Effector memory CD8-positive, alpha-beta T cell (primary cell): ENCODE results near the gene PRKCQ.

Experiments
- ATAC-seq: fragments of 150-1000 bp; cut with Tn5 transposase; replicated peaks from 2 replicates; pipeline ENCODE4 v1.10.0; 2021; ENCODE audit warnings: mild to moderate bottlenecking, moderate library complexity
- DNase-seq, 3 experiments: peaks; one replicate each; pipeline ENCODE4 v3.0.0; 2021
- H3K27ac Mint-ChIP-seq, 2 donors: one replicate each; pipeline ENCODE4 v1.8.0; 2022; ENCODE audit warnings: mild to moderate bottlenecking in 2 of 2, mixed read lengths in 2 of 2, moderate library complexity in 2 of 2
- H3K27me3 Mint-ChIP-seq, 2 donors: one replicate each; pipeline ENCODE4 v1.8.0; 2022; ENCODE audit warnings: mixed read lengths in 2 of 2
- H3K36me3 Mint-ChIP-seq: one replicate; pipeline ENCODE4 v1.8.0; 2022; ENCODE audit warnings: mild to moderate bottlenecking, moderate library complexity, mixed read lengths; ENCODE audit not compliant: insufficient read depth
- H3K4me1 Mint-ChIP-seq, 2 donors: one replicate each; pipeline ENCODE4 v1.8.0; 2022; ENCODE audit warnings: low read depth in 2 of 2, mixed read lengths in 2 of 2
- H3K4me3 Mint-ChIP-seq, 2 donors: one replicate each; pipeline ENCODE4 v1.8.0; 2022; ENCODE audit warnings: mild to moderate bottlenecking in 2 of 2, mixed read lengths in 2 of 2, moderate library complexity in 2 of 2
- H3K9me3 Mint-ChIP-seq, 2 donors: one replicate each; pipeline ENCODE4 v1.8.0; 2022; ENCODE audit warnings: mixed read lengths in 2 of 2

The PRKCQ gene

GRCh38 chr10:6522230-6522629, 57.8 kb downstream of the PRKCQ start:
- no peaks in the 10 kb centered on the region for H3K9me3 Mint-ChIP-seq
- H3K4me1 Mint-ChIP-seq, result peaks cover 53 to 83% of the 10 kb centered on the region in 2 donors
- H3K27ac Mint-ChIP-seq, result peak overlapping the region in 1 of 2 donors; percentile 38
- DNase-seq, result no peak
- no peak overlapping the region for H3K4me3 Mint-ChIP-seq
- H3K27me3 Mint-ChIP-seq, result no peaks in the 10 kb centered on the region
- no peak for ATAC-seq
- H3K36me3 Mint-ChIP-seq, result peaks cover 24% of the 10 kb centered on the region

DNA sequence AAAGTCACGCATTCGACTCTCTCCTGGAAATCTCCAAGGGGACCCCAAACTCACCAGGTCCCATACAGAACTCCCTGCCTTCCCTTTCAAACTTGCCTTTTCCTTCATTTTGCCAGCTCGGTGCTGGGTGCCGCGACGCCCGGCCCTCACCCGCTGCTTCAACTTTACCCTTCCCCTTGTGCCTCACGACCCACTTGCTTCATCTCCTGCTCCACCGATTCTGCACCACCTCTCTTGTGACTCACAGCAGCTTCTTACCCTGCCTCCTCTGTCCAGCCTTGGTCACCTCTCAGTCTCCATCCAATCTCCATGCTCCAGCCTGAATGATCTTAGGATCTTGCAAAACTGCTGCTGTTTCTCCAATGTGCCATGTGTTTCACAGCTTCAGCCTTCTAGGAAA, 59.9 kb downstream of the PRKCQ start:
- peak overlapping the region; percentile 32 to 53 for H3K27ac Mint-ChIP-seq

DNA sequence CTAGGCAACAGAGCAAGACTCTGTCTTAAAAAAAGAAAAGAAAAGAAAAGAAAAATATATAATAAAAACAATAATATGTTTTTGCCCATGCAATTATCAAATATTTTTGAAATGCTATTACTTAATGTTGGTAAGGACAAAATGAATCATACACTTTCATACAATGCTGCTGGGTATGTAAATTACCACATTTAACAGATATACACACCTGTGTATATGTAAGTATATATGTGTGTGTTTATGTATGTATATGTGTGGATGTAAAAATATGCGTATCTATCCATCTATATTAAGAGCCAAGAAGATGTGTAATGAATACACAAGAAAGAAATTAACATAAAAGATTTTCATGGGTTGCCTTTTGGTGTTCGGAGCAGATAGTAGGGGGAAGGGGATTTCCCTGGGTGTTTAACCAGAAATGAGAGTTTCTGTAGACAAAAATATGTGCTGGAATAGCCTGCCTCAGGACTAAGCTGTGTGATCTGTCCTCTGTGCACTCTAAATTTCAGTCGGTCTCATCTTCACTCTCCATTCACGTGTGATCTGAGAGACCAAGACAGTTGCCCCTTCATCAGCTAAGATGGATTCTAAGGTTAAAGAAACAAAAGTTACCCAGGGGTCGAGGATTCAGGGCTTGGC, 61.2 kb downstream of the PRKCQ start:
- H3K4me1 Mint-ChIP-seq, result peaks cover 53 to 84% of the 10 kb centered on the region in 2 donors
- H3K9me3 Mint-ChIP-seq, result no peaks in the 10 kb centered on the region
- H3K27ac Mint-ChIP-seq, result peak overlapping the region; percentile 32 to 53
- DNase-seq (no peak), ATAC-seq (peak; percentile 22)
- peaks cover 10% of the 10 kb centered on the region for H3K36me3 Mint-ChIP-seq
- H3K4me3 Mint-ChIP-seq, result no peak overlapping the region
- H3K27me3 Mint-ChIP-seq, result no peaks in the 10 kb centered on the region

More for the DNA sequence above, 59.9 kb downstream of the PRKCQ start:
- no peak for DNase-seq
- no peaks in the 10 kb centered on the region for H3K27me3 Mint-ChIP-seq
- peaks cover 49 to 84% of the 10 kb centered on the region in 2 donors for H3K4me1 Mint-ChIP-seq
- ATAC-seq, result no peak
- peak overlapping the region in 1 of 2 donors; percentile 19 for H3K4me3 Mint-ChIP-seq
- peaks cover 20% of the 10 kb centered on the region for H3K36me3 Mint-ChIP-seq
- no peaks in the 10 kb centered on the region for H3K9me3 Mint-ChIP-seq

DNA sequence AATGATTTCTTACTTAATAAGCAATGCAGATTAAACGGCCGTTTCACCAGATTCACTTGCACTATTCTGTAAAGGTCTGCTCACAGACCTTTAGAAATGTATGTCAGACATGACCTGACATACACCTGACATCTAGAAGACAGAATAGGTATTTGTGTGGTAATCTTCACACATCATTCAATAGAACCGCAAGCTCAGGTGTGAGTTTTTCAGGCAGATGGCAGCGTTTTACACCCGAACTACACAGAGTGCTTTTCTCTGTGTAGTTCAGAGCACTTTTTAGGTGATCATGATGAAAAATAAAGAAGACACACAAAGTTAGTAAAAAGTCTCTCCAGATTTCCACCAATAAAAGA, 63.2 kb downstream of the PRKCQ start:
- H3K27me3 Mint-ChIP-seq, result no peaks in the 10 kb centered on the region
- peak overlapping the region; percentile 19 to 50 for H3K4me3 Mint-ChIP-seq
- H3K4me1 Mint-ChIP-seq, result peaks cover 63 to 89% of the 10 kb centered on the region in 2 donors
- DNase-seq (no peak), ATAC-seq (peak; percentile 75)
- peaks cover 17% of the 10 kb centered on the region for H3K36me3 Mint-ChIP-seq
- peak overlapping the region; percentile 83 to 84 for H3K27ac Mint-ChIP-seq
- H3K9me3 Mint-ChIP-seq, result no peaks in the 10 kb centered on the region

- H3K36me3 Mint-ChIP-seq, result peaks cover 18% of the 10 kb centered on the region
- no peaks in the 10 kb centered on the region for H3K9me3 Mint-ChIP-seq
- DNase-seq (no peak), ATAC-seq (no peak)
- peak overlapping the region; percentile 19 to 50 for H3K4me3 Mint-ChIP-seq
- peak overlapping the region; percentile 83 to 84 for H3K27ac Mint-ChIP-seq
- H3K4me1 Mint-ChIP-seq, result peaks cover 61 to 90% of the 10 kb centered on the region in 2 donors
- no peaks in the 10 kb centered on the region for H3K27me3 Mint-ChIP-seq
Observed at GRCh38 chr10:6516281-6516928, 63.7 kb downstream of the PRKCQ start.

DNA sequence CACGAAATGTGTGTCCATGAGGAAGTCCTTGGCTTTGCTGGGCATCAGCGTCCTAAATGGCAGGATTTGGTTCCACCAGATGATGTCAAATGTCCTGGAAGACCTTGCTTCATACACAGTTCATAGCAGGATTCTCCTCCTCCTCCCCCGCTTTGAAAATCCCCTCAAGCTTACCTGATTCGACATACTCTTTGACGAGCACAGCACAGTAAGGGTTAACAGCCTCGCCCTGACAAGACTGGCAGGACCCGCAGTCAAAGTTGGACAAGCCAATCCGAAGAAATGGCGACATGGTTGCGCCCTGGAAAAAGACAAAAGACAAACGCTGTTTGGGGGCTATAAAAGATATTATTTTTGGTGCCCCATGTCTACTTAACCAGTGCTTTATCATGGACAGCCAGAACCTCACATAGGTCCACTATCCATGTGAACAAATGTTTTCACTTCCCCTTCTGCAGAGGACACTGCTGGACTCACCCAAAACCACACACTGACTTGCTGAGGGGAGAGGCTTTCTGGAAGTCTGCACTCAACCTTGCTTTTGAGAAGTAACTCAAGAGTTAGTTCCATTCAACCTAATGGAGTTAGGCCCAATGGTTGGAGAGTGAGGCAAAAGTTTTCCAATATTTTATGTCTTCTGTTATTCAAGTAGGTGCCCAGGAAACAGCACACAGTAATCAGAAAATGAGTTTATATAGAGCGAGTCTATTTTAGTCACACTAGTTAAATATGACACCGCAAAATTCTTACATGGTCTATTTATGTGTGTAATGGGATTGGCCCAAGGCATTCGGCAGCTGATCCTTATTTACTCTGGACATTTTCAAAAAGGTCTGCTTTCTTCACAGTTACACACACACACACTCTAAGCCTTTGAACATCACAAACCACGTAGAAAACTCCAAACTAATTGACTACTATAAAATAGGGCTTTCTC, 65.0 kb downstream of the PRKCQ start:
- Mint-ChIP-seq H3K4me1 (peaks cover 54 to 84% of the 10 kb centered on the region in 2 donors), H3K27ac (peak overlapping the region; percentile 84 to 94), H3K27me3 (no peaks in the 10 kb centered on the region), H3K36me3 (peaks cover 27% of the 10 kb centered on the region), H3K4me3 (peak overlapping the region in 1 of 2 donors; percentile 52), H3K9me3 (no peaks in the 10 kb centered on the region)
- no peak for DNase-seq
- ATAC-seq, result no peak

GRCh38 chr10:6514180-6514579, 65.9 kb downstream of the PRKCQ start:
- ATAC-seq, result no peak
- Mint-ChIP-seq H3K4me3 (peak overlapping the region; percentile 48 to 67), H3K4me1 (peaks cover 45 to 75% of the 10 kb centered on the region in 2 donors), H3K36me3 (peaks cover 36% of the 10 kb centered on the region), H3K9me3 (no peaks in the 10 kb centered on the region), H3K27me3 (no peaks in the 10 kb centered on the region), H3K27ac (peak overlapping the region; percentile 84 to 94)
- DNase-seq, result no peak

GRCh38 chr10:6513476-6513875, 66.6 kb downstream of the PRKCQ start:
- peak in 2 of 3 experiments; percentile 19 to 36 for DNase-seq
- ATAC-seq, result peak; percentile 84
- Mint-ChIP-seq H3K27ac (peak overlapping the region; percentile 84 to 94), H3K36me3 (peaks cover 43% of the 10 kb centered on the region), H3K9me3 (no peaks in the 10 kb centered on the region), H3K4me3 (peak overlapping the region; percentile 48 to 67), H3K4me1 (peaks cover 42 to 70% of the 10 kb centered on the region in 2 donors), H3K27me3 (no peaks in the 10 kb centered on the region)

GRCh38 chr10:6512182-6512581, 67.9 kb downstream of the PRKCQ start:
- H3K36me3 Mint-ChIP-seq, result peaks cover 55% of the 10 kb centered on the region
- DNase-seq (no peak), ATAC-seq (no peak)
- peaks cover 44 to 75% of the 10 kb centered on the region in 2 donors for H3K4me1 Mint-ChIP-seq
- no peaks in the 10 kb centered on the region for H3K9me3 Mint-ChIP-seq
- peak overlapping the region; percentile 84 to 94 for H3K27ac Mint-ChIP-seq
- H3K27me3 Mint-ChIP-seq, result no peaks in the 10 kb centered on the region
- H3K4me3 Mint-ChIP-seq, result peak overlapping the region in 1 of 2 donors; percentile 48

GRCh38 chr10:6511347-6511746, 68.7 kb downstream of the PRKCQ start:
- no peaks in the 10 kb centered on the region for H3K27me3 Mint-ChIP-seq
- peak overlapping the region; percentile 84 to 94 for H3K27ac Mint-ChIP-seq
- no peak overlapping the region for H3K4me3 Mint-ChIP-seq
- no peak for ATAC-seq
- peaks cover 59% of the 10 kb centered on the region for H3K36me3 Mint-ChIP-seq
- peaks cover 40 to 70% of the 10 kb centered on the region in 2 donors for H3K4me1 Mint-ChIP-seq
- DNase-seq, result no peak
- H3K9me3 Mint-ChIP-seq, result no peaks in the 10 kb centered on the region

DNA sequence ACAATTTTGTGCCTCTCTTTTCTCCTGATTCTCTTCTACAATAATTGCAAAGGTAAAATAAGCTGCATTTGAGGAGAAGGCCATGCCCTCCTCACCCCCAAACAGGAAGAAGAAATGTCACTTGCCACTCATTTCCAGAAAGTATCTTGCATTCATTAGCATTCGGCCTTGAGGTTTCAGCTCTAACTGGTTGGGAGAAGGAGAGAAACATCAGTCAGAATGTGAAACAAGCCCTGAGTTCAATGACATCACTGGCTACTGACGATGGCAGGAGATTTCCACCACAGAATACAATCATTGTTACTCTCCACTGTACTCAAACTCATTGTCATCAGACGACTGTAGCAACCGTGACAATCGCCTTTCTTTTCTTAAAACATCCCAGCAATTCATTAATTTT, 72.8 kb downstream of the PRKCQ start:
- Mint-ChIP-seq H3K27ac (peak overlapping the region; percentile 79 to 86), H3K27me3 (no peaks in the 10 kb centered on the region), H3K9me3 (no peaks in the 10 kb centered on the region), H3K4me3 (peak overlapping the region in 1 of 2 donors; percentile 36), H3K4me1 (peaks cover 30 to 57% of the 10 kb centered on the region in 2 donors), H3K36me3 (peaks cover 63% of the 10 kb centered on the region)
- DNase-seq, result no peak
- peak; percentile 83 for ATAC-seq

DNA sequence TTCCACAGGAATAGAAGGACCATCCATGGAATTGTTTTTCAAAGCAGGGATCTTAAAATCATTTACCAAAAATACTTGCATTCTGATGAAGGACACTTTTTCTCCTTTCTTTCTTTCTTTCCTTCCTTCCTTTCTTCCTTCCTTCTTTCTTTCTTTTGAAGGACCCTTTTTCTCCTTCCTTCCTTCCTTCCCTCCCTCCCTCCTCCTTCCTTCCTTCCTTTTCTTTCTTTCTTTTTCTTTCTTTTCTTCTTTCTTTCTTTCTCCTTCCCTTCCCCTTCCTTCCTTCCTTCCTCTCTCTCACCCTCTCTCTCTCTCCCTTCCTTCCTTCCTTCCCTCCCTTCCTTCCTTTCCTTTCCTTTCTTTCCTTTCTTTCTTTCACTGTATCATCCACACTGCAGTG, 74.8 kb downstream of the PRKCQ start:
- Mint-ChIP-seq H3K27ac (peak overlapping the region; percentile 55 to 71), H3K4me1 (peaks cover 34 to 59% of the 10 kb centered on the region in 2 donors), H3K27me3 (no peaks in the 10 kb centered on the region), H3K9me3 (no peaks in the 10 kb centered on the region), H3K4me3 (peak overlapping the region; percentile 1 to 59), H3K36me3 (peaks cover 66% of the 10 kb centered on the region)
- ATAC-seq (no peak), DNase-seq (no peak)

DNA sequence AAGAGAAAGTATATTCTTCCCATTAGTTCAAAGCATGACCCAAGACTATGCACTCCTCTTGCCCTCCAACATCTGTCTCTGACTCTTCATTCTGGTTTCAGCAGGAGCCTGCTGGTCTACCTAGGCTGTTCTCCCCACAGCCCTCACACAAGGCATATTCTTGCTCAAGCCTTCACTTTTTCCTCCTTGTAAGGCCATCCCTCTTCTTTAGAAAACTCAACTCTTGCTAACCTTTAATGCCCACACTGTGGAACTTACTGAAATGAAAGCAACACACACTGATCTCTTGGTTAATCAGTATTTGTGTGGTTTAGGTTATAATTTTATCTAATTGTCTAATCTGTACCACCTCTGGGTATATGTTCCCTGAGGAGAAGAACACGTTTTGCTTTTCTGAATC, 75.8 kb downstream of the PRKCQ start:
- peaks cover 56% of the 10 kb centered on the region for H3K36me3 Mint-ChIP-seq
- H3K27me3 Mint-ChIP-seq, result no peaks in the 10 kb centered on the region
- H3K27ac Mint-ChIP-seq, result peak overlapping the region; percentile 16 to 52
- peak overlapping the region; percentile 4 to 66 for H3K4me3 Mint-ChIP-seq
- DNase-seq (no peak), ATAC-seq (peak; percentile 64)
- peaks cover 34 to 59% of the 10 kb centered on the region in 2 donors for H3K4me1 Mint-ChIP-seq
- H3K9me3 Mint-ChIP-seq, result no peaks in the 10 kb centered on the region
